PFSK-1 (cell line): ENCODE results near the gene SPACA6.

ENCODE experiments used
- FOXP2 ChIP-seq: optimal IDR thresholded peaks from 2 replicates; pipeline ENCODE3; 2011; ENCODE audit warnings: borderline replicate concordance, control low read depth, inconsistent platforms; ENCODE audit not compliant: insufficient read depth; ENCODE audit errors: extremely low read length, extremely low read depth
- POLR2AphosphoS5 ChIP-seq: IDR thresholded peaks from 2 replicates; pipeline ENCODE4 v1.6.1; 2012; ENCODE audit warnings: low read depth, mild to moderate bottlenecking, control low read depth, low read length, moderate library complexity
- REST ChIP-seq, 2 experiments: IDR thresholded peaks; 2 replicates each; pipeline versions ENCODE4 v1.6.1 to v1.8.0; 2011 to 2012; ENCODE audit warnings: low read depth in 2 of 2, low read length in 2 of 2, control low read depth in 1 of 2, inconsistent platforms in 1 of 2, mild to moderate bottlenecking in 1 of 2, moderate library complexity in 1 of 2; ENCODE audit not compliant: insufficient read depth in 1 of 2
- SIN3A ChIP-seq: IDR thresholded peaks from 2 replicates; pipeline ENCODE4 v1.6.1; 2012; ENCODE audit warnings: mild to moderate bottlenecking, low read length, moderate library complexity, borderline replicate concordance; ENCODE audit not compliant: insufficient read depth
- TAF1 ChIP-seq: IDR thresholded peaks from 2 replicates; pipeline ENCODE4 v1.6.1; 2012; ENCODE audit warnings: low read length, control low read depth, borderline replicate concordance; ENCODE audit not compliant: insufficient read depth

The SPACA6 gene

GRCh38 chr19:51676566-51677083, 16.5 kb upstream of the SPACA6 start:
- TF ChIP-seq POLR2AphosphoS5 (no peak), SIN3A (no peak), FOXP2 (no peak), REST (IDR thresholded peaks at IDR 0.05; ENCODE audit: insufficient read depth in 1 of 2, low read depth in 2 of 2, low read length in 2 of 2) (no peak), TAF1 (no peak)

- TF ChIP-seq FOXP2 (no peak), POLR2AphosphoS5 (no peak), TAF1 (no peak), SIN3A (no peak), REST (IDR thresholded peaks at IDR 0.05; ENCODE audit: insufficient read depth in 1 of 2, low read depth in 2 of 2, low read length in 2 of 2) (no peak)
These were observed 12.7 kb upstream of the SPACA6 start for GRCh38 chr19:51680474-51680873.

DNA sequence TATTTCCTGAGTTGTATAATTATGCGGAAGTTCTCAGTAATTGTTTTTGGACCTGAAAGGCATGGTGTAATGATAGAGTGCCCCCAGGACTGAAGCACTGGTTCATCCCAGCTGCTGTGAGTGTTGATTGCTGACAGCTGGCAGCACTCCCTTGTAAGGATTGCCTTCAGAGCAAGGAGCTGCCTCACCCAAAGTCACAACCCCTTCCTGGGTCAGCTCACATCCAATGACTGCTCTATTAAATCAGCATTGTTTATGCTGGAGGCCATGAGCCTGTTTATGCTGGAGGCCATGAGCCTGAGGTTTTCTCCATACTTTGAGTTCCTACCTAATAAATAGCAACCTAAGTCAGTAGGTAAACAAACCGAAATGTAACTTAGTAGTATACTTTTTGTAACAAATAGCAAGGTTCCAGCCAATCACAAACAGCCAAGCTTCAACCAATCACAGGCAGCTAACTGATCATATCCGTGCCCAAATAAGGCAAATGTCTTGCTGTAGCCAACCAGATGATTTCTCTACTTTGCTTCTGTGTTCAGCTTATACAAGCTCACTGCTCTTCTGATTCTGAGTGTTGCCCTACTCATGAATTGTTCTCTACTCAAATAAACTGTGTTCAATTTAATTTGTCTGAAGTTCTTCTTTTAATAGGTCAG, 11.7 kb upstream of the SPACA6 start:
- no peak for TF ChIP-seq POLR2AphosphoS5
- TF ChIP-seq SIN3A: no peak; the same call in 1 of the 2 replicates
- no peak for TF ChIP-seq REST (IDR thresholded peaks at IDR 0.05; ENCODE audit: insufficient read depth in 1 of 2, low read depth in 2 of 2, low read length in 2 of 2)
- no peak for TF ChIP-seq TAF1
- TF ChIP-seq FOXP2: peak; percentile 86

- no peak for TF ChIP-seq REST (IDR thresholded peaks at IDR 0.05; ENCODE audit: insufficient read depth in 1 of 2, low read depth in 2 of 2, low read length in 2 of 2)
- no peak for TF ChIP-seq SIN3A
These were observed 7.0 kb upstream of the SPACA6 start for GRCh38 chr19:51686171-51686570.
